MM.1S (cell line): Measurements from ENCODE around the gene AJM1.

Experiments used
- CTCF ChIP-seq: fragments of 300-600 bp; sonication (generic); IDR thresholded peaks from 2 replicates; pipeline ENCODE4 v1.5.1; 2016; ENCODE audit warnings: antibody characterized with exemption, low read length, mixed read lengths
- EZH2 ChIP-seq: fragments of 300-600 bp; sonication (generic); optimal IDR thresholded peaks from 2 replicates; pipeline ENCODE3; 2017; ENCODE audit warnings: low read depth, mild to moderate bottlenecking, antibody characterized with exemption, low read length, mixed read lengths
- EZH2phosphoT487 ChIP-seq: fragments of 300-600 bp; sonication (generic); IDR thresholded peaks from 2 replicates; pipeline ENCODE4 v1.6.1; 2018; ENCODE audit warnings: antibody characterized with exemption, low read length

- TF ChIP-seq CTCF = no peak
- no peak for TF ChIP-seq EZH2phosphoT487
- no peak for TF ChIP-seq EZH2
Measured at GRCh38 chr9:136799854-136800657, 42.2 kb upstream of the AJM1 start.
